Adrenal gland (tissue), 5 donors: ENCODE measurements around the gene TNFAIP3.

Experiments
- CTCF ChIP-seq, 6 experiments: fragments of 450-650 bp in 4 of 6; fragments of 200-600 bp in 2 of 6; sonication (generic) in 1 of 6; IDR thresholded peaks; 1 replicate in 5 of 6; 2 replicates in 1 of 6; pipeline versions ENCODE4 v1.5.1 to v1.8.0; 2016 to 2021; ENCODE audit warnings: antibody characterized with exemption in 6 of 6, mild to moderate bottlenecking in 2 of 6, moderate library complexity in 1 of 6
- POLR2A ChIP-seq, 2 donors: fragments of 450-650 bp; IDR thresholded peaks; one replicate each; pipeline ENCODE4 v1.6.1; 2017; ENCODE audit warnings: antibody characterized with exemption in 2 of 2, mild to moderate bottlenecking in 2 of 2, moderate library complexity in 1 of 2
- donor health status: DM: no; HTN: no; CAD: no.

GRCh38 chr6:137846274-137846673 lies 20.8 kb upstream of the TNFAIP3 start:
- TF ChIP-seq CTCF (IDR thresholded peaks at IDR 0.05) (no peak), POLR2A (IDR thresholded peaks at IDR 0.05) (no peak)
